Cardiac fibroblast (primary cell): ENCODE measurements around the gene ASMT.
A peak's percentile ranks its signal among the peaks of the same experiment; 100 is the strongest.
"Not testable (repeated sequence)": the region's sequence is repeated elsewhere in the genome, so short reads cannot be mapped to it uniquely, and the experiment has no call there.

ENCODE experiments used
- DNase-seq, 2 donors: peaks; one replicate each; pipeline versions ENCODE4 v3.0.0 to v3.0.0-alpha.2; 2010; ENCODE audit warnings: low read depth in 2 of 2
- H3K4me3 ChIP-seq, 2 donors: replicated peaks in 1 of 2; 1 replicate in 1 of 2; 2 replicates in 1 of 2; pipeline ENCODE4 v1.5.1; 2011; ENCODE audit warnings: low read depth in 2 of 2, low read length in 2 of 2, mild to moderate bottlenecking in 2 of 2, moderate library complexity in 1 of 2
- CTCF ChIP-seq: IDR thresholded peaks from one replicate; pipeline ENCODE4 v1.5.1; 2011; ENCODE audit warnings: low read depth, mild to moderate bottlenecking, low read length, inconsistent platforms

ASMT gene

GRCh38 chrX:1614927-1615326 is at the start of gene ASMT:
ASMT (plus strand) TSS chrX:1615059; CDS start chrX:1615200, 141 bp downstream.
- DNase-seq: no peak
- TF ChIP-seq CTCF: no peak
- no peak within 1 kb of the TSS for H3K4me3 ChIP-seq

- not testable (repeated sequence) for H3K4me3 ChIP-seq, DNase-seq
Observed at GRCh38 chrX:1574181-1574580, 40.7 kb upstream of the ASMT start.

- H3K4me3 ChIP-seq: no peak overlapping the region
- no peak for TF ChIP-seq CTCF
- no peak for DNase-seq
Observed at GRCh38 chrX:1576201-1576992, 38.5 kb upstream of the ASMT start.

GRCh38 chrX:1577845-1578244 is 37.0 kb upstream of the ASMT start:
- TF ChIP-seq CTCF: no peak
- no peak overlapping the region for H3K4me3 ChIP-seq
- DNase-seq: no peak

GRCh38 chrX:1578511-1579173 is 36.2 kb upstream of the ASMT start:
- no peak for DNase-seq
- H3K4me3 ChIP-seq: no peak overlapping the region
- no peak for TF ChIP-seq CTCF

- DNase-seq: peak; percentile 40 to 71
- H3K4me3 ChIP-seq: no peak overlapping the region
- peak; percentile 90 for TF ChIP-seq CTCF
Observed at GRCh38 chrX:1581132-1581531, 33.7 kb upstream of the ASMT start.

- TF ChIP-seq CTCF: no peak
- H3K4me3 ChIP-seq: no peak overlapping the region
- peak in 1 of 2 donors; percentile 68 for DNase-seq
Observed at GRCh38 chrX:1582686-1583437, 32.0 kb upstream of the ASMT start.
